ENCODE measurements around the gene PIGQ.
A peak's percentile ranks its signal among the peaks of the same experiment; 100 is the strongest.

Gene PIGQ

GRCh38 chr16:534856-535445 is 34.8 kb upstream of the PIGQ start:
- no peak for DNase-seq

- DNase-seq, result peak in 1 of 2 donors; percentile 16
Observed at GRCh38 chr16:535446-536405, 34.0 kb upstream of the PIGQ start.

- no peak for DNase-seq
Observed at GRCh38 chr16:536746-537145, 33.0 kb upstream of the PIGQ start.

DNA sequence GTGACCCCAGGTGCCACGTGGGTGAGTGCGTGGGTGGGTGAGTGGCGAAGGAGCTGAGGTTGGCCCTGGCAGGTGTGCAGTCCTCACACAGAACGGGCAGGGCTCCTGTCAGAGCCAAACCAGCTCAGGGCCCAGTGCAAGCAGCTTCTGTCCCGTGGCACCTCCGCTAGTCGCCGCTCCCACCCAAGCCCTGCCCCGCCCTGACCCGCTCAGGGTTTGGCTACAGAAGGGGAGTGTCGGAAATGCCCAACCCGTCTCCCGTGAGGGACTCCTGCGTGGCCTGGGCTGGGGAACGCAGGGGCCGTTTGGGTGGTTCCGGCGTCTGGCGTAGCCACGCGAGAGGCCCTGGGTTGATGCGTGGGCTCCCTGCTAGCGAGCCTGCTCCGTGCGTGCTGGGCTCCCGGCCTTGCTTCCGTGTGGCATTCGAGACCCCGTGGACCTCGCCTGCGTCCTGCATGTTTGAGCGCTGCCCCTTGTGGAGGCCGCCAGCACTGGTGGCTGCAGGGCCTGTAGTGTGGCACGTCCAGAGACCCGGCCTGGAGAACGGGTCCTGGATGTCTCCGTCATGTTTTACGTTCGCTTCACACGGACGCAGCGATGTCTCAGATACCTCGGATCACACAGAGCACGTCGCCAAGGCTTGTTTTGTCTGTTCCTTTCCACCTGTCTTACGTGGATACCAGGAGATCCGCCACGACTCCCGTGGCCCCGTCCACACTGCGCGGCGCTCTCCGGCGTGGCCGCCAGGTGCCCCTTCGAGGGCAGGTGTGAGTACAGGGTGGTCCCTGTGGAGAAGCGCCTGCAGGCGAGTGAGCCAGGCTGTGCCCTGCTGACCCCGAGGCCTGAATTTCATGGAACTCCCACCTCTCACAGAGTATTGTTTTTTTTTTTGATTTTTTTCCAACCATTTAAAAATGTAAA is 32.1 kb upstream of the PIGQ start:
- no peak for DNase-seq

DNA sequence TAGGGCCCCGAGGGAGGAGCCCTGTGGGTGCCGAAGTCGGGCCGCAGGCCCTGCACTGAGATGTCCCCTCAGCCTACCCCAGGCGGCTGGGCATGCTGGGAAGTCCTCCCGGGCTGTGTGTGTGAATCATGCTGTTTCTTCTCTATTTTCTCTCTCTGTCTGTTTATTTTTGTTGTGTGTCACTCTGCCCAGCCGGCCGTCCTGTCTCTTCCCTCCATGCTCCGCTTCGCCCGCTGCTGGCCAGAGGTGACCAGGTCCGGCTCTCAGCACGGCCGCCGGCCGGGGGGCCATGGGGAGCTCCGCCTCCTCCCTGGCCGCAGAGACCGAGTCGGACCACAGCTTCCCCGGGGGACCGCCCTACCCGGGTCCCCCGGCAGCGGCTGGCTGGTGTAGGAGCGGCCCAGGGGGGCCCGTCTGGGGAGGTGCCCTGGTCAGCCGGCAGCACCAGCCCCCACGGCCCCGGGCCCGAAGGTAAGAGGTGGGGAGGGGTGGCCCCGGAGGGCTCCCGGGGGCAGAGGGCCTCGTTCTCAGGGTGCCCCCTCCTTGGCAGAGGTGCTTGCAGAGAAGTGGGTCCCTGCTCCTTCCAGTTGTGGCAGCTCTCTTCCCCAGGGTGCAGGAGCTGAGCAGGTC is 29.8 kb upstream of the PIGQ start:
- no peak for DNase-seq

GRCh38 chr16:540645-541340 is 29.0 kb upstream of the PIGQ start:
- DNase-seq, result no peak

- DNase-seq, result no peak
Observed at GRCh38 chr16:543301-544164, 26.2 kb upstream of the PIGQ start.

GRCh38 chr16:544517-544916 is 25.3 kb upstream of the PIGQ start:
- DNase-seq, result no peak

GRCh38 chr16:546909-547770 is 22.6 kb upstream of the PIGQ start:
- DNase-seq, result peak; percentile 52 to 60

DNA sequence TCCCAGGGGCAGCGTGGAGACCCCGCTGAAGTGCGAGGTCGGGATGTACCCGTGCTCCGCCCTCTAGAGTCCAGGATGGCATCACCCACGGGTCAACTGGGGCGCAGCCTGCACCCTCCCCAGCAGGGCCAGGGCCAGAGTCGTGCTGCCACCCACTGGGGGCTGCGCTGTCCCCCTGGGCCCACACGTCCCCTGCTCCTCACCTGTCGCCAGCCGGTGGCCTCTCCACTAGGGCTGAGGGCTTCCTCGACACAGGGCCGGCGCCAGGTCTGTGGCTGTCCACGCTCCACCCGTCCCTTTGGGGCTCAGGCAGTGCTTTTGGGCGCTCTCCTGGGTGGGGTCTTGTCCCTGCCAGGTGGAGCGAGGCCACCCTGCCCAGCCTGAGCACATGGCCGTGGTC is 21.2 kb upstream of the PIGQ start:
- DNase-seq, result no peak

DNA sequence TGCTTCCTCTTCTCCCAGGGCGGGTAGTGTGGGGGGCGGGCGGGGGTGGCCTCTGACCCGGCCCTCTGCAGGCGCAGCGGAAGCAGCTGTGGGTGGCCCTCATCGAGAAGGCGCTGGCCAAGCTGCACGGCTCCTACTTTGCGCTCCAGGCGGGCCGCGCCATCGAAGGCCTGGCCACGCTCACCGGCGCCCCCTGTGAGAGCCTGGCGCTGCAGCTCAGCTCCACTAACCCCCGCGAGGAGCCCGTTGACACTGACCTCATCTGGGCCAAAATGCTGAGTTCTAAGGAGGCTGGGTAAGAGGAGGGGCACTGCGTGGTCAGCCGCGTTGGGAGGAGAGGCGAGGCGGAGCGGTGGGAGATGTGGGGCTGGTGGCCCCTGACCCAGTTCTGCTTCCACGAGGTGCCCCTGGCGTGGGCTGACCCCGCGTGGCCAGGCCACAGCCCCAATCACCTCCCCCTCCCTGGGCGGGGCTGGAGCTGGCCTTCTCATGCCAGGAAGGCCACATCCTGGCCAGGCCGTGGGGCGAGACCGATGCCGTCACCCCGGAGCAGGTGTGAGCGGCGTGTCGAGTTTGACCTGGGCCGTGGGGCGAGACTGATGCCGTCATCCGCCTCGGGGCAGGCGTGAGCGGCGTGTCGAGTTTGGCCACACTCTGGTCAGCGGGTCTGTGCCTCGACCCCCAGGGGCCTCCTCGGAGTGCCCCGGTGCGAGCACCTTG is 20.1 kb upstream of the PIGQ start:
- no peak for DNase-seq

- DNase-seq, result no peak
Observed at GRCh38 chr16:551210-551609, 18.6 kb upstream of the PIGQ start.

DNA sequence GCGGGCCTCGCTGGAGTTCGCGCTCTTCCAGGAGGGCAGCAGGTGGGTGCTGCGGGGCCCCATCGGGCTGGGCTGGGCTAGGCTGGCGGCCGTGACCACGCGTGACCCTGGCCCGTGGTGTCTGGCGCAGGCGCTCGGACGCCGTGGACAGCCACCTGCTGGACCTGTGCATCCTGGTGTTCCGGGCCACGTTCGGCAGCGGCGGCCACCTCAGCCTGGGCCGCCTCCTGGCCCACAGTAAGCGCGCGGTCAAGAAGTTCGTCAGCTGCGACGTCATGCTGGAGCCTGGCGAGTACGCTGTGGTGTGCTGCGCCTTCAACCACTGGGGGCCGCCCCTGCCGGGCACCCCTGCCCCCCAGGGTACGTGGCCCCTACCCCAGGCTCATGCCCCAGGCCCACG is 17.6 kb upstream of the PIGQ start:
- no peak for DNase-seq

DNA sequence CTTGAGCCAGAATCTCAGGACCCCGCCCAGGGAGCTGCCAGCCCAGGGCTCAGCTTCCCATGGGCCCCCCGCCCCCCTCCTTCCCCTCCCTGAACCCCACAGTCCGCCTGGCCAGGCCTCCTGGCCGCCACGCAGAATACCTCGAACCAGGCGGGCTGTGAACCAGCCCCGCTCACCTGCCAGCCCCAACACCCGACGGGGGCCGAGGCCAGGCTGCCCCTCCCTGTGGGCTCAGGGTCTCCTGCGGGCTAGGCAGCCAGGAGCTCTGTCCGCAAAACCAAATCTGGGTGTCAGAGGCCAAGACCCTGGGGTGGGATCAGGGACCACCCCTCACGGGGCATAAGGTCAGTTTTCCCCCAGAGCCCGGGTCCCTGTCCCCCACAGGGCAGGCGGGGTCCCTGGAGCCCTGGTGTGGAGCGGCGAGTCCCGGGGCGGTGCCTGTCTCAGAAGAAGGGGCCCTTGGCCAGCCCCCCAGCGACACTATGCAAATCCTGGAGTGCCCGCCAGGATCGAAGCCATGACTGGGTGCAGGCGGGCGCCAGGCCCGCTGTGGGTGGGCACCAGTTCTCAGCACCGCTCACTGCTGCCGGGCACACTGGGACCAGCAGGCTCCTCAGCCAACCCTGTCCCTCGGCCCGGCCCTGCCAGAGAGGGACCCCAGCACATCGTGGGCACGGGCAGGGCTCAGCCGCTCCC is 16.0 kb upstream of the PIGQ start:
- DNase-seq, result no peak

- DNase-seq, result no peak
Observed at GRCh38 chr16:554297-554621, 15.5 kb upstream of the PIGQ start.

DNA sequence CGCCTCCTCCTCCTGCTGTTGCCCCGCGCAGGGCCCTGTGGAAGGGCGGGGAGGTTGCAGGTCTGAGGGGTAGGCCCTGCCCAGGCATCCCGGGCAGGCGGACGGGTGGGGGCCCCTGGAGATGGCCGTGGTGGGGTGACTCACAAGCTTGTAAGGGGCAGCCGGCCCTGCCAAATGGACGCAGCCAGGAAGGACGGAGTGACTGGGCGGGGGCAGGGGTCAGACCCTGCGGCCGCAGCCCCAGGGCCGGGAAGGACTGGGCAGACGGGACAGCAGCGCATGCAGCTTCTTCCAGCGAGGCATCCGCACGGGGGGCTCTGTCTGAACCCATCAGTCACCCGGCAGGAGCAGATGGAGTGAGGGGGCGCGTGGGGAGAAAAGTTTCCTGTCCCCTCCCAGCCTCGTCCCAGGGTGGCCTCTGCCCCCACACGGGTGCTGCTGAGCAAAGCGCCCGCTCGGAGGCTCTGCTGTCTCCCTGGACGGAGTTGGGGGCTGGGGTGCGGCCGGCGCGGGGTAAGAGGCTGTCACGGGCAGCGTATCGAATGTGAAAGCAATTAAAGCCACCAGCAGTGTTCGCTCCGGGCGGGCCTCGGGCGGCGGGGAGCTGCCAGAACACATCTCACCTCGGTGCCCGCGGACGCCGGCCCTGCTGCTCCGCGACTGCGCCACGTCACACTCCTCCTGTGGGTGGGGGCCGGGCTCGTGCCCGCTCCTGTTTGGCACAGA is 15.0 kb upstream of the PIGQ start:
- DNase-seq, result no peak

DNA sequence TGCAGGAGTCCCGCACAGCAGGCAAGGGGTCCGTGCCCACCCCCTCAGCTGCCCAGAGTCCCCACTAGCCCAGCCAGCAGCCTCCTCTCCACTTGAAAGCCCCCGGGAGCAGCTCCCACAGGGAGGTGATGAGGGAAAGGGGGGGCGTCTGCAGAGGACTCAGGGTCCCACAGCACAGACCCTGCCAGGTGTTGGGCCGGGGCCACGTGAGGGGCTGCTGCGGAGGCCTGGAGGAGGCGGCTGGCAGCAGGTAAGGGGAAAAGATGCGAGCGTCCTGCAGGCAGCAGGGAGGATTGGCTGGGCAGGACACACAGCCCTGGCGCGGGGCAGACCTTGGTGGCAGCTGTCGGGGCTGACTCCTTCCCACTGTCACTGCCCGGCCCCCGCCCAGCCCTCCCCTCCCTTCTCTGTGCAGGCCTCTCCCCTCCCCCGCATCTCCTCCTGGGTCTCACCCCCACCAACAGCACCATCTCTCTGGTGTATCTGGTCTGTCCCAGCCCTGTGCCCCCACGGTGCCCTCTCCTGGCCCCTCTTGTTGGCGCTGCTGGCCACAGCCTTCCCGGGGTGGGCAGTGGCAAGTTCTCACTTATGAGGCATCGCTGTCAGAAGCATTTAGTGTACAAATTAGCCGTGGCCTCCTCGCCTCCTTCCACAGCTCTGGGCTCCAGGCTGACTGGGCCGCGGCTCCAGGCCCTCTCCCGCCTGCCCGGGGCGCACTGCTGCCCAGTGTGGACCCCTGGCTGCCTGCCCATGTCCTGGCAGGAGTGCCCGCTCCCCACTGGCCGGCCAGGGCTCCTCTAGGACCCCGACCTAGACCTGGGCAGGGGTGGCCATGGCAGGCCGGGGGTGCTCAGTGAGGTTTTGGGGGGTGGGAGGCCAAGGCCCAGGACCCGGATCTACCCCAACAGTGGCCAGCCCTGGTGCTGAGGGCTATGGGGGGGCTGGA is 14.0 kb upstream of the PIGQ start:
- DNase-seq, result no peak
